Mesodermal cell (in vitro differentiated cells): ENCODE measurements around the gene METRNL.
"Not testable (repeated sequence)": the region's sequence is repeated elsewhere in the genome, so short reads cannot be mapped to it uniquely, and the experiment has no call there.

Source experiments
- H3K27ac ChIP-seq: 2 replicates; pipeline ENCODE4 v1.7.0; 2013; ENCODE audit warnings: mild to moderate bottlenecking, low read depth, low read length, moderate library complexity; ENCODE audit not compliant: severe bottlenecking
- H3K36me3 ChIP-seq: 2 replicates; pipeline ENCODE4 v1.7.1; 2013; ENCODE audit warnings: mild to moderate bottlenecking, low read length, moderate library complexity; ENCODE audit not compliant: control insufficient read depth, insufficient read depth
- H3K4me1 ChIP-seq: one replicate; pipeline ENCODE4 v1.7.1; 2013; ENCODE audit warnings: mild to moderate bottlenecking, low read length; ENCODE audit not compliant: insufficient read depth, control insufficient read depth, poor library complexity, severe bottlenecking
- H3K4me3 ChIP-seq: 2 replicates; pipeline ENCODE4 v1.7.0; 2013; ENCODE audit warnings: low read length, control low read depth, mild to moderate bottlenecking; ENCODE audit not compliant: insufficient read depth, poor library complexity, severe bottlenecking; ENCODE audit errors: extremely low read depth
- H3K9me3 ChIP-seq: 2 replicates; pipeline ENCODE4 v1.7.1; 2013; ENCODE audit warnings: mild to moderate bottlenecking, low read length, moderate library complexity; ENCODE audit not compliant: control insufficient read depth
- WGBS, 2 experiments: methylation state at CpG; one replicate each; pipeline ENCODE4 v1.1.5; 2013; ENCODE audit warnings: missing lambda C conversion rate in 2 of 2; ENCODE audit not compliant: insufficient coverage in 2 of 2; 5-methylcytosine and 5-hydroxymethylcytosine counted together

The METRNL gene

DNA sequence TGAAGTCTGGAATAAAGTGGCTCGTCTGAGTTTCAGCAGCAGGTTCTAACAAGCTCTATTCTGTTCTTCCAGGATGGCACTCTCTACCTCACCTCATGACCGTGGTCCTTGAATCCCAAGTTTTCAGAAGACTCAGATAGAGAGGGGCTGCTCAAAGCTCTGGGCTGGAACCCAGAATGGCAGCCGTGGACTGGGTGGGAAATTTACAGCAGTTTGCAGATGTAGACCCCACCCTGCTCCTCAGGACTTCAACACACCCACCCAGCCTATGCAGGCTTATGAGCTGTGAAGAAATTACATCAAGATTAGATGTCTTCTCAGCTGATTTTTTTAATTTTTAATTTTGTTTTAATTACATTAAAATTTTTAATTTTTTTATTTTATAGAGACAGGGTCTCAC lies 59.4 kb downstream of the METRNL start:
- Histone ChIP-seq H3K4me3 (no peak overlapping the region), H3K27ac (no peak overlapping the region), H3K9me3 (peaks cover 8% of the 10 kb centered on the region), H3K36me3 (no peaks in the 10 kb centered on the region), H3K4me1 (peaks cover under 1% of the 10 kb centered on the region)
- 88 to 100% methylated on average over 1 to 2 of the region's 3 CpGs for WGBS, 2 experiments

DNA sequence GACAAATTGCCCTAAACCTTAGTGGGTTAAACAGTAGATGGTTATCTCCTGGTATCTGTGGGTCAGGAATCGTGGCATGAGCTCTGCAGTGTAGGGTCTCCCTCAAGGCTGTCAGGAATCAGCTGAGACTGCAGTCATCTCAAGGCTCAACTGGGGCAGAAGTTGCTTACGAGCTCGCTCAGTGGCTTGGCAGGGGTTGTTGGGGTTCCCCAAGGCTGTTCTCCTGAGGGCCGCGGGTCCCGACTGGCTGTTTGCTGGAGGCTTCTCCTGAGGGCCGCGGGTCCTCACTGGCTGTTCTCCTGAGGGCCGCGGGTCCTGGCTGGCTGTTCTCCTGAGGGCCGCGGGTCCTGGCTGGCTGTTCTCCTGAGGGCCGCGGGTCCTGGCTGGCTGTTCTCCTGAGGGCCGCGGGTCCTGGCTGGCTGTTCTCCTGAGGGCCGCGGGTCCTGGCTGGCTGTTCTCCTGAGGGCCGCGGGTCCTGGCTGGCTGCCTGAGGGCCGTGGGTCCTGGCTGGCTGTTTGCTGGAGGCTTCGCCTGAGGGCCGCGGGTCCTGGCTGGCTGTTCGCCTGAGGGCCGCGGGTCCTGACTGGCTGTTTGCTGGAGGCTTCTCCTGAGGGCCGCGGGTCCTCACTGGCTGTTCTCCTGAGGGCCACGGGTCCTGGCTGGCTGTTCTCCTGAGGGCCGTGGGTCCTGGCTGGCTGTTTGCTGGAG lies 60.3 kb downstream of the METRNL start:
- not testable (repeated sequence) for H3K4me1 ChIP-seq, H3K9me3 ChIP-seq, H3K36me3 ChIP-seq, H3K4me3 ChIP-seq, H3K27ac ChIP-seq
- WGBS, 2 experiments, result 88 to 93% methylated on average over 14 to 18 of the region's 31 CpGs

DNA sequence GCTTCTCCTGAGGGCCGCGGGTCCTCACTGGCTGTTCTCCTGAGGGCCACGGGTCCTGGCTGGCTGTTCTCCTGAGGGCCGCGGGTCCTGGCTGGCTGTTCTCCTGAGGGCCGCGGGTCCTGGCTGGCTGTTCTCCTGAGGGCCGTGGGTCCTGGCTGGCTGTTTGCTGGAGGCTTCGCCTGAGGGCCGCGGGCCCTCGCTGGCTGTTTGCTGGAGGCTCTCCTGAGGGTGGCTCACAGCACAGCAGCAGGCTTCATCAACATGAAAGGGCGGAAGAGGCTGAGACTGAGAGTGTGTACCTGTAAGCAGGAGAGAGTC lies 60.8 kb downstream of the METRNL start:
- not testable (repeated sequence) for H3K27ac ChIP-seq, H3K4me3 ChIP-seq, H3K4me1 ChIP-seq, H3K36me3 ChIP-seq, H3K9me3 ChIP-seq
- 91 to 94% methylated on average over 7 to 9 of the region's 13 CpGs for WGBS, 2 experiments

DNA sequence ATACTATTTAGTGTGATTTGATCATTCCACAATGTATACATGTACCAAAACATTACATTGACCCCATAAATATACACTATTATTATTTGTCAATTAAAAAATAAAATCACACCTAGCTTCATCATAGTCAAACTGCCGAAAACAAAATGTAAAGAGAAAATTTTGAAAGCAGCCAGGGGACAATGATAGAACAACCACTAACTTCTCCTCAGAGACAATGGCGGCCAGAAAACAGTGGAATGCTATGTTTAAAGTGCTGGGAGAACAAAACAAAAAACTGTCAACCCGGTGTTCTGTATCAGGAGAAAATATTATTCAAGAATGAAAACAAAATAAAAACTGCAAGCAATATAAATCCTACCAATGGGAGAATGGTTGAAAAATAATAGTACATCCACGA lies 63.2 kb downstream of the METRNL start:
- Histone ChIP-seq H3K4me1 (no peaks in the 10 kb centered on the region), H3K36me3 (no peaks in the 10 kb centered on the region), H3K27ac (no peak overlapping the region), H3K9me3 (peaks cover 9% of the 10 kb centered on the region), H3K4me3 (no peak overlapping the region)
- no CpG with 5 or more reads among the region's 4 CpGs for WGBS, 2 experiments

GRCh38 chr17:83143817-83144231 lies 64.4 kb downstream of the METRNL start:
- Histone ChIP-seq H3K27ac (no peak overlapping the region), H3K36me3 (no peaks in the 10 kb centered on the region), H3K4me1 (peaks cover under 1% of the 10 kb centered on the region), H3K4me3 (no peak overlapping the region), H3K9me3 (peaks cover 9% of the 10 kb centered on the region)
- 94 to 100% methylated on average over 9 of the region's 10 CpGs for WGBS, 2 experiments
